ENCODE measurements around the gene ATXN1. TPM values are rescaled to one million over a fixed set of nuclear protein-coding genes. Genes with fewer than 3 reads are reported as not detected.

ATXN1 gene
- total and polyA plus RNA-seq, 2 of the 8 experiments (the other 6 are each of a cell fraction or from before 2014, with no cell fraction given) = 1.6 to 4.0 TPM

- H2BK12ac ChIP-seq (ENCODE audit: low read depth, low read length) = no peak overlapping the region
- CTCF ChIA-PET (ENCODE audit: partially characterized antibody) = interaction anchor here (1.1 kb wide), 1 partner anchor 9 kb away, joined by 5 read pairs; no protein-coding TSS in a partner anchor
- TF ChIP-seq SIRT6 (IDR thresholded peaks at IDR 0.05; ENCODE audit: low read length) (no peak), SIX5 (IDR thresholded peaks at IDR 0.05; ENCODE audit: low read depth, low read length) (no peak), POU5F1 (IDR thresholded peaks at IDR 0.05; ENCODE audit: low read depth, low read length) (no peak), TCF12 (IDR thresholded peaks at IDR 0.05; ENCODE audit: low read depth, low read length) (no peak), ZNF274 (IDR thresholded peaks at IDR 0.05; ENCODE audit: borderline replicate concordance, extremely low read depth, low read length) (no peak), KDM5A (IDR thresholded peaks at IDR 0.05; ENCODE audit: low read length) (no peak), NANOG (IDR thresholded peaks at IDR 0.05; ENCODE audit: insufficient read depth, low read depth, low read length, poor library complexity, severe bottlenecking) (no peak), HDAC6 (IDR thresholded peaks at IDR 0.05; ENCODE audit: low read depth, low read length) (no peak), BRCA1 (IDR thresholded peaks at IDR 0.05; ENCODE audit: low read depth, low read length) (no peak)
- no peak for FAIRE-seq
- peaks cover 0 to 9% (median 4%) of the 10 kb centered on the region in 4 experiments; a peak in 4 of 7 replicates for H3K4me1 ChIP-seq (replicated peaks in 1 of 4; ENCODE audit: control insufficient read depth in 3 of 4, insufficient read depth in 4 of 4, low read length in 3 of 4)
- H2BK120ac ChIP-seq (replicated peaks; ENCODE audit: low read depth, low read length) = no peak overlapping the region
- no peaks in the 10 kb centered on the region for H3K79me1 ChIP-seq (ENCODE audit: low read depth, low read length)
- H2BK5ac ChIP-seq (ENCODE audit: low read depth, low read length) = no peak overlapping the region
- no peak overlapping the region for H3K4me2 ChIP-seq (ENCODE audit: insufficient read depth in 1 of 2, low read depth in 2 of 2, low read length in 2 of 2)
- H3K27me3 ChIP-seq (replicated peaks in 1 of 4; ENCODE audit: control insufficient read depth in 3 of 4, extremely low read depth in 1 of 4, insufficient read depth in 3 of 4, low read length in 3 of 4) = no peaks in the 10 kb centered on the region
- no peak overlapping the region for H2AFZ ChIP-seq (ENCODE audit: low read length)
- WGBS, 2 experiments (ENCODE audit: extremely low coverage in 1 of 2, insufficient coverage in 1 of 2, insufficient read length in 1 of 2, insufficient replicate concordance in 2 of 2, low coverage in 1 of 2, low lambda C conversion rate in 2 of 2, missing lambda C conversion rate in 1 of 2) = 81% methylated on average over 10 of the region's 10 CpGs; no CpG with 5 or more reads in 1 of the 2 experiments
- POLR2A ChIA-PET (ENCODE audit: partially characterized antibody) = no interaction called here
- H3K9ac ChIP-seq (replicated peaks in 1 of 4; ENCODE audit: extremely low read depth in 1 of 4, low read depth in 3 of 4, low read length in 3 of 4) = no peak overlapping the region
- H3K79me2 ChIP-seq (ENCODE audit: control insufficient read depth in 1 of 2, insufficient read depth in 2 of 2, low read length in 2 of 2) = no peaks in the 10 kb centered on the region
- no peak overlapping the region for H3K4ac ChIP-seq (replicated peaks; ENCODE audit: insufficient read length, low read depth, low read length)
- no peak overlapping the region for H3K27ac ChIP-seq (ENCODE audit: low read depth, low read length)
- H3K14ac ChIP-seq (ENCODE audit: insufficient read length) = no peak overlapping the region
- no peaks in the 10 kb centered on the region for H4K20me1 ChIP-seq (replicated peaks in 1 of 2; ENCODE audit: control insufficient read depth in 1 of 2, insufficient read depth in 2 of 2, low read length in 2 of 2)
- no peak overlapping the region for H2BK20ac ChIP-seq (ENCODE audit: low read length)
- H3K4me3 ChIP-seq (ENCODE audit: extremely low read depth in 1 of 4, insufficient read depth in 2 of 4, low read depth in 3 of 4, low read length in 4 of 4) = no peak overlapping the region
- H3K18ac ChIP-seq (ENCODE audit: extremely low read depth, low read length) = peak overlapping the region; percentile 32; the same call in 1 of the 2 replicates
- no peak overlapping the region for H2BK15ac ChIP-seq (ENCODE audit: low read length)
- no peak for DNase-seq (ENCODE audit: low read depth in 1 of 2, low spot score in 2 of 2)
- H4K91ac ChIP-seq (replicated peaks; ENCODE audit: insufficient read length, low read length) = no peak overlapping the region
- H3K23me2 ChIP-seq (ENCODE audit: low read depth, low read length) = no peaks in the 10 kb centered on the region
- H3K9me3 ChIP-seq (ENCODE audit: insufficient read depth in 2 of 2, low read depth in 1 of 2, low read length in 1 of 2) = no peaks in the 10 kb centered on the region
- no peak overlapping the region for H2AK5ac ChIP-seq (ENCODE audit: low read depth, low read length)
- no peaks in the 10 kb centered on the region for H3K36me3 ChIP-seq (ENCODE audit: control insufficient read depth in 2 of 4, insufficient read depth in 4 of 4, low read length in 3 of 4)
- H3K56ac ChIP-seq (replicated peaks; ENCODE audit: insufficient read length, low read depth, low read length) = no peak overlapping the region
- H4K5ac ChIP-seq (ENCODE audit: insufficient read length, low read depth, low read length) = no peak overlapping the region
- no peak overlapping the region for H3K23ac ChIP-seq (ENCODE audit: insufficient read length)
- no peak overlapping the region for H4K8ac ChIP-seq (ENCODE audit: extremely low read depth, insufficient read depth, low read length)
These were observed 56.7 kb downstream of the ATXN1 start for GRCh38 chr6:16704401-16705045.
